HCT116 (cell line): ENCODE measurements around the gene CHRNB4. TPM values are rescaled to one million over a fixed set of nuclear protein-coding genes. Genes with fewer than 3 reads are reported as not detected.

Source experiments
- ATAC-seq: fragments of 200-7000 bp; cut with Tn5 transposase; 2 replicates; pipeline ENCODE4 v1.9.1; 2020; ENCODE audit warnings: mild to moderate bottlenecking, moderate library complexity
- BruUV-seq: library from RNA; stranded (reverse); fragments of 400-500 nt; replicated peaks from 2 replicates; lab custom pipeline; 2021; lab: Mats Ljungman, UMichigan
- CTCF ChIA-PET: fragments of 300-600 bp; sonication (Branson Sonifier 250); formaldehyde crosslinking; loops from one replicate; lab custom pipeline; 2021; ENCODE audit warnings: antibody characterized with exemption; lab: Charles Lee
- POLR2A ChIA-PET: fragments of 300-600, 350-600 bp; sonication (Branson Sonifier 250); formaldehyde crosslinking; loops from one replicate; lab custom pipeline; 2021; ENCODE audit warnings: antibody characterized with exemption; lab: Charles Lee
- RAD21 ChIA-PET, 2 experiments: fragments of 300-600 bp; sonication (Branson Sonifier 250); formaldehyde crosslinking; loops; one replicate each; lab custom pipeline; 2023; ENCODE audit warnings: low total read pairs in 2 of 2; ENCODE audit not compliant: uncharacterized antibody in 2 of 2, unreplicated experiment in 2 of 2, low non-redundant PET in 1 of 2; lab: Charles Lee
- DNase-seq: peaks from one replicate; pipeline ENCODE4 v3.0.0-alpha.2; 2010; ENCODE audit warnings: low read depth, low spot score
- H2AFZ ChIP-seq: fragments of 200-600 bp; shearing (Covaris generic), sonication (generic); 2 replicates; pipeline ENCODE4 v1.6.1; 2017; ENCODE audit warnings: low read depth, mixed run types, mixed read lengths, antibody characterized with exemption, low read length; ENCODE audit not compliant: poor library complexity, severe bottlenecking
- H3K27ac ChIP-seq: 2 replicates; pipeline ENCODE4 v1.5.1; 2012; ENCODE audit warnings: low read depth, low read length
- H3K27me3 ChIP-seq: fragments of 200-600 bp; sonication (generic); 2 replicates; pipeline ENCODE4 v1.6.1; 2016; ENCODE audit warnings: mixed run types, low read length, mixed read lengths; ENCODE audit not compliant: insufficient read depth
- H3K36me3 ChIP-seq, 2 experiments: fragments of 200-500 bp in 1 of 2; fragments of 200-600 bp in 1 of 2; sonication (Bioruptor generic) in 1 of 2; sonication (generic) in 1 of 2; 2 replicates each; pipeline versions ENCODE4 v1.5.1 to v1.6.1; 2014 to 2016; ENCODE audit warnings: low read length in 2 of 2, inconsistent platforms in 1 of 2, mixed read lengths in 1 of 2, mixed run types in 1 of 2; ENCODE audit not compliant: insufficient read depth in 2 of 2, control insufficient read depth in 1 of 2
- H3K4me1 ChIP-seq, 2 experiments: fragments of 200-600 bp in 1 of 2; sonication (generic) in 1 of 2; 2 replicates each; pipeline versions ENCODE4 v1.5.1 to v1.6.1; 2012 to 2017; ENCODE audit warnings: low read length in 2 of 2, inconsistent platforms in 1 of 2, mild to moderate bottlenecking in 1 of 2, mixed read lengths in 1 of 2, mixed run types in 1 of 2, moderate library complexity in 1 of 2; ENCODE audit not compliant: insufficient read depth in 2 of 2, control insufficient read depth in 1 of 2
- H3K4me2 ChIP-seq: fragments of 200-600 bp; sonication (generic); 2 replicates; pipeline ENCODE4 v1.6.1; 2017; ENCODE audit warnings: mixed run types, low read length, mixed read lengths
- H3K4me3 ChIP-seq, 2 experiments: fragments of 200-600 bp in 1 of 2; sonication (generic) in 1 of 2; replicated peaks in 1 of 2; 2 replicates each; pipeline ENCODE4 v1.5.1; 2011 to 2016; ENCODE audit warnings: low read length in 2 of 2, control low read depth in 1 of 2, low read depth in 1 of 2, mild to moderate bottlenecking in 1 of 2, mixed read lengths in 1 of 2, mixed run types in 1 of 2
- H3K79me2 ChIP-seq: fragments of 200-600 bp; sonication (generic); 2 replicates; pipeline ENCODE4 v1.6.1; 2017; ENCODE audit warnings: mild to moderate bottlenecking, mixed run types, low read length, moderate library complexity, mixed read lengths; ENCODE audit not compliant: insufficient read depth
- H3K9ac ChIP-seq: fragments of 200-600 bp; sonication (generic); 2 replicates; pipeline ENCODE4 v1.6.1; 2016; ENCODE audit warnings: low read length, mixed read lengths
- H3K9me2 ChIP-seq: fragments of 200-600 bp; sonication (generic), shearing (Covaris generic); 2 replicates; pipeline ENCODE4 v1.6.1; 2017; ENCODE audit warnings: mixed run types, mild to moderate bottlenecking, moderate library complexity; ENCODE audit not compliant: insufficient read depth
- H3K9me3 ChIP-seq, 2 experiments: fragments of 200-500 bp in 1 of 2; fragments of 200-600 bp in 1 of 2; sonication (Bioruptor generic) in 1 of 2; sonication (generic) in 1 of 2; 2 replicates each; pipeline ENCODE4 v1.6.1; 2014 to 2017; ENCODE audit warnings: low read length in 2 of 2, mixed read lengths in 2 of 2, inconsistent platforms in 1 of 2, low read depth in 1 of 2, mild to moderate bottlenecking in 1 of 2, mixed run types in 1 of 2, moderate library complexity in 1 of 2; ENCODE audit not compliant: control insufficient read depth in 1 of 2, insufficient read depth in 1 of 2
- H4K20me1 ChIP-seq: fragments of 200-600 bp; sonication (generic), shearing (Covaris generic); 2 replicates; pipeline ENCODE4 v1.6.1; 2017; ENCODE audit warnings: mixed run types, mild to moderate bottlenecking, moderate library complexity; ENCODE audit not compliant: insufficient read depth
- ATF3 ChIP-seq: IDR thresholded peaks from 2 replicates; pipeline ENCODE4 v1.6.1; 2012
- CBX3 ChIP-seq: IDR thresholded peaks from 2 replicates; pipeline ENCODE4 v1.6.1; 2012; ENCODE audit warnings: low read depth
- CEBPB ChIP-seq: IDR thresholded peaks from 2 replicates; pipeline ENCODE4 v1.6.1; 2012; ENCODE audit warnings: low read depth
- ELF1 ChIP-seq: IDR thresholded peaks from 2 replicates; pipeline ENCODE4 v1.6.1; 2012; ENCODE audit warnings: low read depth, borderline replicate concordance
- EZH2 ChIP-seq: fragments of 200-600 bp; sonication (generic); IDR thresholded peaks from 2 replicates; pipeline ENCODE4 v1.6.1; 2017; ENCODE audit warnings: antibody characterized with exemption, mixed run types
- FOSL1 ChIP-seq: IDR thresholded peaks from 2 replicates; pipeline ENCODE4 v1.6.1; 2012; ENCODE audit warnings: low read depth
- POLR2AphosphoS5 ChIP-seq: IDR thresholded peaks from 2 replicates; pipeline ENCODE4 v1.6.1; 2011; ENCODE audit warnings: mild to moderate bottlenecking, low read depth, low read length, moderate library complexity
- RAD21 ChIP-seq: IDR thresholded peaks from 2 replicates; pipeline ENCODE4 v1.6.1; 2012; ENCODE audit warnings: low read depth, mild to moderate bottlenecking
- REST ChIP-seq: IDR thresholded peaks from 2 replicates; pipeline ENCODE4 v1.6.1; 2012; ENCODE audit warnings: low read depth
- SIN3A ChIP-seq: IDR thresholded peaks from 2 replicates; pipeline ENCODE4 v1.6.1; 2012; ENCODE audit warnings: low read depth
- SP1 ChIP-seq: IDR thresholded peaks from 2 replicates; pipeline ENCODE4 v1.6.1; 2012; ENCODE audit warnings: low read depth
- YY1 ChIP-seq: IDR thresholded peaks from 2 replicates; pipeline ENCODE4 v1.6.1; 2011; ENCODE audit warnings: low read length, low read depth, moderate library complexity, mild to moderate bottlenecking; ENCODE audit not compliant: insufficient replicate concordance; ENCODE audit errors: extremely low read depth
- intact Hi-C: fragments of 100-400 bp; cut with micrococcal nuclease; formaldehyde crosslinking; loops from 2 replicates; pipeline ENCODE4 v1.10.0; 2022
- total RNA-seq: library from RNA; stranded (reverse); gene quantifications from one replicate; pipeline ENCODE4 v1.2.1, GENCODE V29; 2021; ENCODE audit not compliant: unreplicated experiment

Gene CHRNB4
- total RNA-seq, 1 experiment from 2014 or later = 2.0 TPM

- TF ChIP-seq REST (no peak), CBX3 (no peak), SIN3A (no peak), ATF3 (no peak), EZH2 (no peak), RAD21 (no peak), ELF1 (no peak)
Measured at GRCh38 chr15:78629031-78629715, 11.8 kb downstream of the CHRNB4 start (continued).

- Histone ChIP-seq H3K4me2 (no peak overlapping the region), H3K27me3 (no peaks in the 10 kb centered on the region), H3K9me3 (peaks cover 4 to 6% of the 10 kb centered on the region in 2 experiments; a peak in 1 of 4 replicates), H3K79me2 (no peaks in the 10 kb centered on the region), H3K36me3 (no peaks in the 10 kb centered on the region), H3K9ac (no peak overlapping the region), H3K9me2 (no peaks in the 10 kb centered on the region), H3K4me3 (no peak overlapping the region), H2AFZ (no peak overlapping the region), H4K20me1 (no peaks in the 10 kb centered on the region), H3K4me1 (no peaks in the 10 kb centered on the region), H3K27ac (no peak overlapping the region)
- DNase-seq (no peak), ATAC-seq (no peak)
- RAD21 ChIA-PET = no interaction called here
- intact Hi-C loops = no loop called here
- CTCF ChIA-PET = no interaction called here
- TF ChIP-seq POLR2AphosphoS5 = no peak
- TF ChIP-seq RAD21 = no peak
- no peak for TF ChIP-seq SP1
- TF ChIP-seq CBX3 = no peak
- TF ChIP-seq ATF3 = no peak
- no peak for TF ChIP-seq SIN3A
- TF ChIP-seq CEBPB = no peak
- no peak for TF ChIP-seq EZH2
- no peak for TF ChIP-seq FOSL1
- no peak for TF ChIP-seq YY1
- BruUV-seq = no TSS peak
- POLR2A ChIA-PET = no interaction called here
Measured at GRCh38 chr15:78628227-78628626, 12.8 kb downstream of the CHRNB4 start.
